PC-3 (cell line): ENCODE measurements around the gene SNIP1.

ENCODE experiments used
- CTCF ChIP-seq: fragments of 300-600 bp; sonication (generic); conservative IDR thresholded peaks from 2 replicates; pipeline ENCODE4 v1.5.1; 2017; ENCODE audit warnings: antibody characterized with exemption, low read depth, mild to moderate bottlenecking, low read length
- EZH2 ChIP-seq: fragments of 300-600 bp; sonication (generic); IDR thresholded peaks from one replicate; pipeline ENCODE4 v1.6.1; 2017; ENCODE audit warnings: antibody characterized with exemption, mild to moderate bottlenecking, low read length; ENCODE audit not compliant: unreplicated experiment
- EZH2phosphoT487 ChIP-seq: fragments of 300-600 bp; sonication (generic); IDR thresholded peaks from 2 replicates; pipeline ENCODE4 v1.6.1; 2018; ENCODE audit warnings: mild to moderate bottlenecking, antibody characterized with exemption, low read length, borderline replicate concordance

- TF ChIP-seq CTCF (no peak), EZH2 (no peak), EZH2phosphoT487 (no peak)
These were observed 60.6 kb downstream of the SNIP1 start for GRCh38 chr1:37493336-37494098.
